ENCODE data around the gene ATP2A2.

The ATP2A2 gene

DNA sequence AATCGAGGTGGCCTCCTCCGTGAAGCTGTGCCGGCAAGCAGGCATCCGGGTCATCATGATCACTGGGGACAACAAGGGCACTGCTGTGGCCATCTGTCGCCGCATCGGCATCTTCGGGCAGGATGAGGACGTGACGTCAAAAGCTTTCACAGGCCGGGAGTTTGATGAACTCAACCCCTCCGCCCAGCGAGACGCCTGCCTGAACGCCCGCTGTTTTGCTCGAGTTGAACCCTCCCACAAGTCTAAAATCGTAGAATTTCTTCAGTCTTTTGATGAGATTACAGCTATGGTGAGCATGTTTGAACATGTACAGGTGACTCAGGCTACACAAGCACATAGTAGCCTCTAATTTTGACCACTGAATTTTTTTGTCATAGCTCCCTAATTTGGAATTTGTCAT is 59.7 kb downstream of the ATP2A2 start:
- H3K9me3 Mint-ChIP-seq, result no peaks in the 10 kb centered on the region
- no peaks in the 10 kb centered on the region for H3K4me1 Mint-ChIP-seq
- H3K27ac Mint-ChIP-seq, result no peak overlapping the region
- no peak overlapping the region for H3K4me3 Mint-ChIP-seq
- ATAC-seq, result no peak
- no peak for DNase-seq (ENCODE audit: low spot score in 2 of 2)
- peaks cover 100% of the 10 kb centered on the region for H3K36me3 Mint-ChIP-seq

DNA sequence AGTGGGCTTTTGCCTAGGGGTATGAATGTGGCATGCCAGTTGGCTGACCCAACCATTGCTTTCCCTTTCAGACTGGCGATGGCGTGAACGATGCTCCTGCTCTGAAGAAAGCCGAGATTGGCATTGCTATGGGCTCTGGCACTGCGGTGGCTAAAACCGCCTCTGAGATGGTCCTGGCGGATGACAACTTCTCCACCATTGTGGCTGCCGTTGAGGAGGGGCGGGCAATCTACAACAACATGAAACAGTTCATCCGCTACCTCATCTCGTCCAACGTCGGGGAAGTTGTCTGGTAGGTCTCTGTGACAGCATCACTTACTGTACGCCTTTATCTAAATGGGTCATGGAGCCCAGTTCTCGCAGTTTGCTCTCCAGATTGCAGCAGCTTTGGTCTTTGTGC is 61.1 kb downstream of the ATP2A2 start:
- Mint-ChIP-seq H3K4me1 (no peaks in the 10 kb centered on the region), H3K9me3 (no peaks in the 10 kb centered on the region), H3K27ac (no peak overlapping the region), H3K4me3 (no peak overlapping the region), H3K36me3 (peaks cover 100% of the 10 kb centered on the region)
- DNase-seq (ENCODE audit: low spot score in 2 of 2), result no peak
- ATAC-seq, result no peak

DNA sequence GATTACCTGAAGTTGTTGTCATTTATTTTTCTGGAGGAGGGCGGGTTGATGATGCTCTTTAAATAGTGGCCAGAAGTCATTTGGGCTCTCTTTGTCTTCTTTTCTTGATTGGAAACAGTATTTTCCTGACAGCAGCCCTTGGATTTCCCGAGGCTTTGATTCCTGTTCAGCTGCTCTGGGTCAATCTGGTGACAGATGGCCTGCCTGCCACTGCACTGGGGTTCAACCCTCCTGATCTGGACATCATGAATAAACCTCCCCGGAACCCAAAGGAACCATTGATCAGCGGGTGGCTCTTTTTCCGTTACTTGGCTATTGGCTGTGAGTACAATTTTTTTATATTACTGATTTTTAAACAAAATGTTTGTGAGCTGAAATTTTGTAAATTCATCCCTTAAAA is 62.1 kb downstream of the ATP2A2 start:
- no peak for ATAC-seq
- no peak overlapping the region for H3K27ac Mint-ChIP-seq
- no peak overlapping the region for H3K4me3 Mint-ChIP-seq

DNA sequence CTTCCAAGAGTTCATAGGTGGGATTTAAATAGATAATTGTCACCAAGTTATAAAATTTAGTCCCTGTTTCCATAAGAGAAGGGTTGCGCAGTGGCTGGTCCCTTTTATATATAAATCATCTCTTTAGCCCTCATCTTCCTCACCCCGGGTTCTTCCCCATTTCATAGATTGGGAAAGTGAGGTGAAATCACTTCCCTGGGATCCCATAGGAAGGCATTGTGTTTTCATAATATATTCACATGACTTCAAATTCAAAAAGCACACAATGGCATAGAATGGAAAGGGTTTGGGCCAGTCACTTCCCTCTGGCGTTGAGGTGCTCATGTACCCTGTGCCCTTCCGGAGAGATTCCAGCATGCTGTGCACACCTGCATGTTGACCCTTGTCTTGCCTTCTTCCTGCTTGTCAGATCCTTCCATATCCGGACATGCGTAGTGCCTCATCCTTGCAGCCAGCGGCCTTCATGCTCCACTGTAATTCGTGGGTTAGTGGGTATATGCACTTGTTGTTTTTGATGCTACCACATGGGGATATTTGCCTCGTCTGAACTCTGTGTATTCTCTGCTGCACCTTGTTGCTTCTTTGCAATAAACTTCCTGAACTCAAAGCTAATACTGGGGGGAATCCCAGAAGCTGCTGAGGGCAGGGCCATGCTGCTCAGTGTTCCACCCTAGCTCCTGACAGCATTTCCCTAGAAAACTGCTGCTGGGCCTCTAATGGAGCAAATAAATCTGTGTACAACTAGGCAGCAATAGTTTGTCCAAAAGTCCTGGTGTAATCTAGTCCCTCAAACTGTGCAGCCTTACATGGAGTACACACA is 62.9 kb downstream of the ATP2A2 start:
- no peak for ATAC-seq
- DNase-seq (ENCODE audit: low spot score in 2 of 2), result no peak
- no peak overlapping the region for H3K4me3 Mint-ChIP-seq
- H3K9me3 Mint-ChIP-seq, result no peaks in the 10 kb centered on the region
- H3K27ac Mint-ChIP-seq, result no peak overlapping the region
- peaks cover under 1% of the 10 kb centered on the region for H3K4me1 Mint-ChIP-seq
- H3K36me3 Mint-ChIP-seq, result peaks cover 99% of the 10 kb centered on the region

More for the DNA sequence above, 62.1 kb downstream of the ATP2A2 start:
- Mint-ChIP-seq H3K36me3 (peaks cover 99% of the 10 kb centered on the region), H3K4me1 (no peaks in the 10 kb centered on the region), H3K9me3 (no peaks in the 10 kb centered on the region)
- DNase-seq (ENCODE audit: low spot score in 2 of 2), result no peak

DNA sequence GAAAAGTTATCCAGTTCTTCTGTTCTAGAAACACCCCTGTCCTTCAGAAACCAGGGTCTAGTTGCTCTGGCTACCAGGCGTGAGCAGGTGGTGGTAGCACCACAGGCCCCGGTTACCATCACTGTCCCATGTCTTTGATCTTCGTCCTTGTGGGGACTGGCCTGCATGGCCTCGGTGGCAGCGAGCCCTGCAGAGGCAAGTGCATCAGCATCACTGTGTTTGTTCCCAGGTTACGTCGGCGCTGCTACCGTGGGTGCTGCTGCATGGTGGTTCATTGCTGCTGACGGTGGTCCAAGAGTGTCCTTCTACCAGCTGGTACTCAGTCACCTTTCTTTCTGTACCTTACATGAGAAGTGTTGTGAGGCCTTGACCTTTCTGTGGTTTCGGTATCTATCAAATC is 63.6 kb downstream of the ATP2A2 start:
- ATAC-seq, result no peak
- peak overlapping the region; percentile 54 for H3K27ac Mint-ChIP-seq
- no peak overlapping the region for H3K4me3 Mint-ChIP-seq
- H3K4me1 Mint-ChIP-seq, result peaks cover 7% of the 10 kb centered on the region
- H3K36me3 Mint-ChIP-seq, result peaks cover 99% of the 10 kb centered on the region
- DNase-seq (ENCODE audit: low spot score in 2 of 2), result no peak
- H3K9me3 Mint-ChIP-seq, result no peaks in the 10 kb centered on the region

DNA sequence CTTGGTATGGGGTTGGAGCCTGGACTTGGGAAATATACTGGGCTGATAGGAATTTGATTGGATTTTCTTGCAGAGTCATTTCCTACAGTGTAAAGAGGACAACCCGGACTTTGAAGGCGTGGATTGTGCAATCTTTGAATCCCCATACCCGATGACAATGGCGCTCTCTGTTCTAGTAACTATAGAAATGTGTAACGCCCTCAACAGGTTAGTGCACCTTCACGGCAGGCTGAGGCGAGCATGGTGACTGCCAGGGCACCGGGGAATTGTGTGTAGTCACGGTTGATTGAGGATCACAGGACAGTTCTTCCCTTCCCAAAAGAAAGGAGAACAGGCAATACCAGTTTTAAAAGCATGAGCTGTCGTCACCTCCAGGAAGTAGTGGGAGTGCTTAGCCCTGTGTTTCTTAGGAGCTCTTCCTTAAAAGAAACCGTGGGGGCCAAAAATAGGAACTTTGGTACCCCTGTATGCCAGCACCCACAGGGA is 64.2 kb downstream of the ATP2A2 start:
- no peak for DNase-seq (ENCODE audit: low spot score in 2 of 2)
- Mint-ChIP-seq H3K4me3 (no peak overlapping the region), H3K4me1 (peaks cover 10% of the 10 kb centered on the region), H3K9me3 (no peaks in the 10 kb centered on the region), H3K36me3 (peaks cover 99% of the 10 kb centered on the region), H3K27ac (peak overlapping the region; percentile 54)
- no peak for ATAC-seq

DNA sequence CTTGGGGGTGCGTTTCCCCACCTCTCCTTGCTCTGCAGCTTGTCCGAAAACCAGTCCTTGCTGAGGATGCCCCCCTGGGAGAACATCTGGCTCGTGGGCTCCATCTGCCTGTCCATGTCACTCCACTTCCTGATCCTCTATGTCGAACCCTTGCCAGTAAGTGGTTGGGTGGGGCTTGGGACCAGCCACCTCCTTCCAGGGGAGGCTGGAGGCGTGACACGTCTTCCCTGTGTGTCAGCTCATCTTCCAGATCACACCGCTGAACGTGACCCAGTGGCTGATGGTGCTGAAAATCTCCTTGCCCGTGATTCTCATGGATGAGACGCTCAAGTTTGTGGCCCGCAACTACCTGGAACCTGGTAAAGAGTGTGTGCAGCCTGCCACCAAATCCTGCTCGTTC is 64.9 kb downstream of the ATP2A2 start:
- DNase-seq (ENCODE audit: low spot score in 2 of 2) (no peak), ATAC-seq (no peak)
- peaks cover 99% of the 10 kb centered on the region for H3K36me3 Mint-ChIP-seq
- no peak overlapping the region for H3K4me3 Mint-ChIP-seq
- peaks cover 10% of the 10 kb centered on the region for H3K4me1 Mint-ChIP-seq
- no peaks in the 10 kb centered on the region for H3K9me3 Mint-ChIP-seq
- H3K27ac Mint-ChIP-seq, result no peak overlapping the region

DNA sequence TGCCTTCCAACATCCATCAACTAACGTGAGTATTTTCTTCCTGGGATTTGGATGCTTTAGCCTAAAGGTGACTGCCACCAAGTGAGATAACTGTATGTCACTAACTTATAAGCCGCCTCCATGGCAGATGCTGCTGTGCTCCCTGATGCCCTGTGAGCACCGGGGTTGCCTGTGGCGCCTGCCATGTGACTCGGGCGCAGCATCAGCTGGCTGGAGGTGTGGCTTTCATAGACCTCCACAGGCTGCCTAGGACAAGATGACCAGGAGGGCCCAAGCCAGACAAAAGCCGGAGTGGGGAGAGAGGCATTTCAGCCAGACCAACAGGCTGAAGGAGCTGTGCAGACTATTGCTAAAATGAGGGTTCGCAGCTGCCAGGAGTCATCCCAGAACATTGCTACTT is 66.7 kb downstream of the ATP2A2 start:
- H3K4me1 Mint-ChIP-seq, result peaks cover 10% of the 10 kb centered on the region
- no peak overlapping the region for H3K4me3 Mint-ChIP-seq
- ATAC-seq, result no peak
- H3K27ac Mint-ChIP-seq, result peak overlapping the region; percentile 48
- DNase-seq (ENCODE audit: low spot score in 2 of 2), result no peak
- H3K9me3 Mint-ChIP-seq, result no peaks in the 10 kb centered on the region
- H3K36me3 Mint-ChIP-seq, result peaks cover 84% of the 10 kb centered on the region

DNA sequence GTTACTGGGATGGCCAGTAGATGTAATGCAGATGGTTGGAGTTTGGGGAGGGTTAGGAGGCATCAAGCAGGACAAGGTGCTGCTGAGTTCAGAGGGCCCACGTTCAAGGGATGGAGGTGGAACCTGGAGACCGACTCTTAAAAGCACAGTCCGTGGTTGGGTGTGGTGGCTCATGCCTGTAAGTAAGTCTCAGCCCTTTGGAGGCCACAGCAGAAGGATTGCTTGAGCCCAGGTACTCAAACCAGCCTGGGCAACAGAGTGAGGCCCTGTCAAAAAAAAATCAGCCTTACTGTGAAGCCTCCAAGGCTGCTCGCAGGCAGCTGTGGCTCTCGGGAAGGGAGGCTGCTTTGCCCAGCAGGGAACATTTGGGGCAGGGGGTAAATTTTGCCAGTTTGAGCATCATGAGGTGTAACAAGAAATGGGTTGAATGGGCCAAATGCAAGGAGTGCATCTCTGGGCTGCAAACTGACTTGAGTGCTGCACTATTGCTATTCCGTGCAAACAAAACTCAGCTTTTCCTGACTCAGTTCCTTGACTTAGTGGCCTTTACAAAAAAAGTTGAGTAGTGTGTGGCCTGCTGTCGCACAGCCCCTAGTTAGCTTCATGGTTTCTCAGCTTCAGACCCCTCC is 67.5 kb downstream of the ATP2A2 start:
- DNase-seq (ENCODE audit: low spot score in 2 of 2), result no peak
- Mint-ChIP-seq H3K27ac (no peak overlapping the region), H3K4me1 (peaks cover 10% of the 10 kb centered on the region), H3K9me3 (no peaks in the 10 kb centered on the region), H3K36me3 (peaks cover 76% of the 10 kb centered on the region), H3K4me3 (no peak overlapping the region)
- ATAC-seq, result no peak

DNA sequence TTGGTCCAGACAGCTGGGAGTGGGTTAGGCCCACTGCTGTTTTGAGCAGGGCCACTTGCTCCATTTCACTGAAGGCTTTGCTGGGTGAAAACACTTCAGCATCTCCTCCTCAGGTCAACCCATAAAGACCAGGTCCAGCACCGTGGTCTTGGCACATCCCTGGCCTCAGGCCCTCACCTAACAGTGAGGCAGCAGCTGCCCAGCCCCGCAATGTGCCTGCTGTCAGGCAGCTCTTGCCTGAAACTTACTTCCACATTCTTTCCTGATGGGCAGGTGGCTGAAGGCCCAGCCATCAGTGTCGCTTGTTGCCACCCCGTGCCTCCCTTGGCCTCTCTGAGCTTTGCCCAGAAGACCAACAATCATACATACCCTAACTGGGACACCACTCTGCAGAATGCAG is 68.0 kb downstream of the ATP2A2 start:
- peaks cover 70% of the 10 kb centered on the region for H3K36me3 Mint-ChIP-seq
- no peaks in the 10 kb centered on the region for H3K9me3 Mint-ChIP-seq
- no peak overlapping the region for H3K4me3 Mint-ChIP-seq

DNA sequence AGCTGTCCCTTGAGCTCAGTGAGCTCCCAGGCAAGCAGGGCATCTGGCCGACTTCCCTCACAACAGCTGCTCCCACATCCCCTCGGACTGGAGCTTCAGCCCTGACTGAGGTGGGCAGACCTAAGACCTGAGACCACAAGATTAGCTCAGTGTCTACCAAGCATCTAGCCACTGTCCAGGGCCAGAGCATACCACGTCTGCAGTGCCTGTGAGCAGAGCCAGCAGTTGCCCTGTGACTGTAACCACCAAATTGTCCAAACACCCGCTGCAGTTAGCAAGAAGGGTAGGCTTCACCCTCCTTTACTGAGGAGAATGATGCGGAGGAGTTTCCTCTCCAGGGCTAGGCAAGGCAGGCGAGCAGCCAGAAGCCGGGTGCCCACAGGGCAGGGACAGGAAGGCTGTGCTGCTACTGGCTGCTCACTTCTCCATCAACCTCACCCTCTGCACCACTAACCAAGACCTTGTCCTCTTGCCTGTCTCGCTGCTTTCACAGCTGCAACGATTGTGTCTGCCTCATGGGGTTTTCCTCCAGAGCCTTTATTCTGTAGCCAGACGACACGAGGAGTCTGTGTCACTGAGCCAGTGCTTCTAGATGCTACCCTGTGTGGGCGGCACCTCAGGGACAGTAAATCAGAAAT is 68.6 kb downstream of the ATP2A2 start:
- Mint-ChIP-seq H3K4me3 (no peak overlapping the region), H3K9me3 (no peaks in the 10 kb centered on the region), H3K4me1 (peaks cover 18% of the 10 kb centered on the region), H3K27ac (peak overlapping the region; percentile 85), H3K36me3 (peaks cover 65% of the 10 kb centered on the region)
- ATAC-seq, result peak; percentile 66
- no peak for DNase-seq (ENCODE audit: low spot score in 2 of 2)

More for the DNA sequence above, 68.0 kb downstream of the ATP2A2 start:
- peak overlapping the region; percentile 85 for H3K27ac Mint-ChIP-seq
- ATAC-seq (peak; percentile 9), DNase-seq (ENCODE audit: low spot score in 2 of 2) (no peak)
- H3K4me1 Mint-ChIP-seq, result peaks cover 13% of the 10 kb centered on the region

DNA sequence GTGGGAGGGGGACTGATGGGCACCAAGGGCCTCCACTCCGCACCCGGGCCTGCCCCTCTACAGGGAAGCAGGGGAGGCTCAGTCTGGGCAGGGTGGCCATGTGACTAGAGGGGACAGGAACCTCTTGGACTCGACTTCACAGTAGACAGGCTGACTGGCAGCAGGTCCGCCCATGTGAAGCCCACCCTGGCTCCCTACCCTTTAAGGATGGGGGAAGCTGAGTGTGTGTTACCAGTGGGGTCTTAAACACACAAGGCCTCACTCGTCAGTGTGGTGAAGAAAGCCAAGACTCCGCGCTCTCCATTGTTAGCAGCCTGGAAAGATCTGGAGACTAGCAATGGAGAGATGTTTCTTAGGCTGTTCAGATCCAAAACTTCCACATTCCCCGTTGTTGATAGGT is 70.1 kb downstream of the ATP2A2 start:
- Mint-ChIP-seq H3K36me3 (peaks cover 50% of the 10 kb centered on the region), H3K9me3 (no peaks in the 10 kb centered on the region), H3K27ac (no peak overlapping the region), H3K4me3 (no peak overlapping the region), H3K4me1 (peaks cover 19% of the 10 kb centered on the region)
- ATAC-seq (no peak), DNase-seq (ENCODE audit: low spot score in 2 of 2) (no peak)

DNA sequence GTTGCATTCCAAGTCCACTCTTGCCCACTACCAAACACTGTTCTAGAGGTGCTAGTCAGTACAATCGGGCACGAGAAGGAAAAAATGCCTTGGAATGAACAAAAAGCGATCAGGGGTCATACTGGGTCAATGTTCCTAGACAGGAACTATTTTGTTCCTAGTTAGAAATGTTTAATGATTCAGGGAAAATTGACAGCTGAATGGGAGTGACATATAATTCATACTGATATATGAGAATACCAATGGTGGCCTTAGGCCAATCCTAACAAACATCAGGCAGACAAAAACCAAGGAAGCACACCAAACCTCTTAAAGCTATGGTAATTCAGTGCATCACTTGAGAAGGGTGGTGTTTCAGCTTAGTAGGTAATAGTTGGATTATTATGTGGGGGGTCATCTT is 71.4 kb downstream of the ATP2A2 start:
- Mint-ChIP-seq H3K27ac (no peak overlapping the region), H3K4me3 (no peak overlapping the region), H3K9me3 (no peaks in the 10 kb centered on the region), H3K4me1 (peaks cover 19% of the 10 kb centered on the region), H3K36me3 (peaks cover 37% of the 10 kb centered on the region)
- ATAC-seq (no peak), DNase-seq (ENCODE audit: low spot score in 2 of 2) (no peak)

DNA sequence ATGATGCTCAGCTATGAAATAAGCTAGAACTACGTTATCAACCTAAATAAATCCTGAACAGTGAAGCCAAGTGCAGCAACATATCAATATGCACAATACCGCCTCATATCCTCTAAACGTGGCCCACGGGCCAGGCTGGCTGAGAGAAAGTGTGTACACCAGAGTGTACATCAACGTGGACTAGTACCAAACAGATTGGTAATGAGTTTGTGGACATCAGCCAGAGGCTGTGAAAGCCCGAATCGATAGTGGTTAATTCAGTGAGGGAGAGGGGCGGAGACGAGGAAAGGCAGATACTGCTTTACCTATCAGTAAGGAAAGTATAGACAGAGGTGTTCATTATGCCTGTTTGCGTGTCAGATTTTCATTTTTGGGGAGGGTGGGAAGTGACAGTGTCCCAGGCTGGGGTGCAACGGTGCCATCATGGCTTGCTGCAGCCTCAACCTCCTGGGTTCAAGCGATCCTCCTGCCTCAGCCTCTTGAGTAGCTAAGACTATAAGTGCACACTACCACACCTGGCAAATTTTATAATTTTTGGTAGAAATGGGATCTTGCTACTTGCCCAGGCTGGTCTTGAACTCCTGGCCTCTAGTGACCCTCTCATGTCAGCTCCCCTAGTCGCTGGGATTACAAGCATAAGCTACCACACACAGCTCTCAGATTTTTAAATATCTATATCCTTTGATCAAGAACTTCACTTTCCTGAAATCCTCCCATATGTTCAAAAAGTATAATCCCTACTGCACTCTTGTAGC is 72.3 kb downstream of the ATP2A2 start:
- Mint-ChIP-seq H3K9me3 (no peaks in the 10 kb centered on the region), H3K36me3 (peaks cover 28% of the 10 kb centered on the region), H3K4me1 (peaks cover 19% of the 10 kb centered on the region), H3K27ac (no peak overlapping the region), H3K4me3 (no peak overlapping the region)
- no peak for ATAC-seq
- DNase-seq (ENCODE audit: low spot score in 2 of 2), result no peak

DNA sequence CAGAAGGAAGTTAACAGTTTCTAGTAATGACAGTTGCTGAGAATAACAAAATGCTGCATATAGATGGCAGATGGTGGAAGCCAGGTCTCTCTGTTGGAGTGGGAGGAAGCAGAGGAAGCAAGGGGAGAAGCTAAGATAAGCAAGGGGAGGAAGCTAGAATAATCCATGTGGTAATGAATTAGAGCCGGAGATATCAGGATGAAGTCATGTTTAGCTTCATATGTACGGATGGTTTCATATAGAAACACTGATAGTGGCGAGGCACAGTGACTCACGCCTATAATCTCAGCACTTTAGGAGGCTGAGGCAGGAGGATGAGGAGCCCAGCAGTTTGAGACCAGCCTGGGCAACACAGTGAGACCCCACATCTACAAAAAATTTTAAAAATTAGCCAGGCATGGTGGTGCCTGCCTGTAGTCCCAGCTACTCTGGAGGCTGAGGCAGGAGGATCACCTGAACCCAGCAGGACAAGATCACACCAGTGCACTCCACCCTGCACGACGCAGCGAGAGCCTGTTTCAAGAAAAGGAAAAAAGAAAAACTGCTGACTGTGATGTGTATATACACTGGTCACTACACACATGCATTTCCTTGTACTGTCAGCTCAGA is 73.2 kb downstream of the ATP2A2 start:
- DNase-seq (ENCODE audit: low spot score in 2 of 2), result no peak
- no peak overlapping the region for H3K4me3 Mint-ChIP-seq
- peak; percentile 46 for ATAC-seq
- H3K36me3 Mint-ChIP-seq, result peaks cover 19% of the 10 kb centered on the region
- H3K9me3 Mint-ChIP-seq, result no peaks in the 10 kb centered on the region
- no peak overlapping the region for H3K27ac Mint-ChIP-seq
- peaks cover 16% of the 10 kb centered on the region for H3K4me1 Mint-ChIP-seq

Data from stimulated activated effector memory CD8-positive, alpha-beta T cell treated with anti-CD3 and anti-CD28 coated beads, Interleukin-12 subunit alpha, Interleukin-12 subunit beta, amount 100 ng/mL, for 72 hours (primary cell).